GM23338 (cell line): ENCODE results near the gene MBTPS2. TPM values are rescaled to one million over a fixed set of nuclear protein-coding genes. Genes with fewer than 3 reads are reported as not detected.

Source experiments
- ATAC-seq: fragments of 200-7000 bp; cut with Tn5 transposase; 3 replicates; pipeline ENCODE4 v1.9.1; 2020
- DNase-seq: peaks from one replicate; pipeline ENCODE4 v3.0.0-alpha.2; 2015; ENCODE audit warnings: low spot score
- H2AFZ ChIP-seq: fragments of 200-600 bp; sonication (generic); 2 replicates; pipeline ENCODE4 v1.8.0; 2016; ENCODE audit warnings: antibody characterized with exemption, mild to moderate bottlenecking, moderate library complexity
- H3F3A ChIP-seq: fragments of 200-600 bp; sonication (generic); replicated peaks from 2 replicates; pipeline ENCODE4 v1.8.0; 2017; ENCODE audit warnings: antibody characterized with exemption, mixed run types, low read depth
- H3K27ac ChIP-seq: fragments of 200-600 bp; sonication (generic); 2 replicates; pipeline ENCODE4 v1.6.1; 2016; ENCODE audit warnings: low read depth
- H3K27me3 ChIP-seq: fragments of 200-600 bp; sonication (generic); 2 replicates; pipeline ENCODE4 v1.8.0; 2016; ENCODE audit warnings: mild to moderate bottlenecking, mixed run types, moderate library complexity; ENCODE audit not compliant: insufficient read depth
- H3K36me3 ChIP-seq: fragments of 200-600 bp; sonication (generic); 2 replicates; pipeline ENCODE4 v1.8.0; 2016; ENCODE audit warnings: mild to moderate bottlenecking; ENCODE audit not compliant: insufficient read depth
- H3K4me1 ChIP-seq: fragments of 200-600 bp; sonication (generic); 2 replicates; pipeline ENCODE4 v1.8.0; 2016; ENCODE audit warnings: mild to moderate bottlenecking, moderate library complexity; ENCODE audit not compliant: insufficient read depth
- H3K4me2 ChIP-seq: fragments of 200-600 bp; sonication (generic); 2 replicates; pipeline ENCODE4 v1.7.1; 2017; ENCODE audit warnings: mixed run types
- H3K4me3 ChIP-seq: fragments of 200-600 bp; sonication (generic); 2 replicates; pipeline ENCODE4 v1.6.1; 2016; ENCODE audit warnings: mixed run types
- H3K79me2 ChIP-seq: fragments of 200-600 bp; sonication (generic); replicated peaks from 2 replicates; pipeline ENCODE4 v1.8.0; 2017; ENCODE audit warnings: mild to moderate bottlenecking; ENCODE audit not compliant: insufficient read depth
- H3K9me2 ChIP-seq: fragments of 200-600 bp; sonication (generic); 2 replicates; pipeline ENCODE4 v1.8.0; 2017; ENCODE audit not compliant: insufficient read depth
- H4K20me1 ChIP-seq: fragments of 200-600 bp; sonication (generic); replicated peaks from 2 replicates; pipeline ENCODE4 v1.8.0; 2017; ENCODE audit warnings: mild to moderate bottlenecking; ENCODE audit not compliant: insufficient read depth
- H3K27ac Mint-ChIP-seq: 2 replicates; pipeline ENCODE4 v1.8.0; 2020; ENCODE audit warnings: inconsistent platforms, mild to moderate bottlenecking, moderate library complexity, mixed read lengths
- H3K27me3 Mint-ChIP-seq: 3 replicates; pipeline ENCODE4 v1.8.0; 2022; ENCODE audit warnings: low read depth, mild to moderate bottlenecking, moderate library complexity, mixed read lengths, inconsistent platforms; ENCODE audit not compliant: insufficient read depth, poor library complexity
- H3K36me3 Mint-ChIP-seq: 3 replicates; pipeline ENCODE4 v1.8.0; 2021; ENCODE audit warnings: low read depth, mild to moderate bottlenecking, inconsistent platforms, moderate library complexity, mixed read lengths
- H3K4me1 Mint-ChIP-seq: 3 replicates; pipeline ENCODE4 v1.8.0; 2020; ENCODE audit warnings: mild to moderate bottlenecking, inconsistent platforms, mixed read lengths
- H3K4me3 Mint-ChIP-seq: 3 replicates; pipeline ENCODE4 v1.8.0; 2021; ENCODE audit warnings: moderate library complexity, mild to moderate bottlenecking, inconsistent platforms, mixed read lengths
- H3K9me3 Mint-ChIP-seq: 3 replicates; pipeline ENCODE4 v1.8.0; 2020; ENCODE audit warnings: moderate library complexity, mild to moderate bottlenecking, inconsistent platforms, mixed read lengths
- CREB1 ChIP-seq: fragments of 250-450 bp; sonication (Bioruptor Pico); IDR thresholded peaks from 2 replicates; pipeline ENCODE4 v1.5.0; 2020; ENCODE audit warnings: low read depth, mild to moderate bottlenecking, moderate library complexity
- EZH2phosphoT487 ChIP-seq: fragments of 200-600 bp; sonication (generic); IDR thresholded peaks from one replicate; pipeline ENCODE4 v1.8.1; 2018; ENCODE audit warnings: antibody characterized with exemption; ENCODE audit not compliant: unreplicated experiment
- NANOG ChIP-seq: IDR thresholded peaks from 2 replicates; pipeline ENCODE4 v1.6.1; 2016; ENCODE audit warnings: antibody characterized with exemption, borderline replicate concordance
- POLR2AphosphoS5 ChIP-seq: IDR thresholded peaks from 2 replicates; pipeline ENCODE4 v1.6.1; 2016; ENCODE audit warnings: antibody characterized with exemption, low read depth
- STAT1 ChIP-seq: IDR thresholded peaks from one replicate; pipeline ENCODE4 v1.6.1; 2016; ENCODE audit warnings: antibody characterized with exemption; ENCODE audit not compliant: unreplicated experiment
- ZNF331 ChIP-seq: fragments of 250-450 bp; sonication (Bioruptor Pico); IDR thresholded peaks from 2 replicates; pipeline ENCODE4 v1.5.0; 2020; ENCODE audit warnings: low read depth, mild to moderate bottlenecking, moderate library complexity
- polyA plus RNA-seq: library from polyadenylated mRNA; unstranded; fragments of >200 nt; fragmentation: Nextera tagmentation; extraction: Ambion mirVana; gene quantifications from 2 replicates; pipeline ENCODE4 v1.2.1, GENCODE V29; 2016
- total RNA-seq: library from RNA; depleted of rRNA; stranded (reverse); fragments of >200 nt; shearing (Covaris generic); gene quantifications from 2 replicates; pipeline ENCODE4 v1.2.3, GENCODE V29; 2014
- TF ChIP-seq, protein P1 (sequence below), 2 experiments: fragments of 200-600 bp in 1 of 2; sonication (generic) in 1 of 2; conservative IDR thresholded peaks; 2 replicates each; pipeline versions ENCODE4 v1.5.1 to v1.6.1; 2016 to 2017; ENCODE audit warnings: antibody characterized with exemption in 2 of 2, low read depth in 2 of 2, mild to moderate bottlenecking in 2 of 2, moderate library complexity in 1 of 2
- TF ChIP-seq, protein P2 (sequence below): IDR thresholded peaks from one replicate; pipeline ENCODE4 v1.6.1; 2018; ENCODE audit warnings: antibody characterized with exemption; ENCODE audit not compliant: unreplicated experiment
- TF ChIP-seq, protein P3 (sequence below): IDR thresholded peaks from 2 replicates; pipeline ENCODE4 v1.6.1; 2016; ENCODE audit warnings: antibody characterized with exemption

The MBTPS2 gene
- total and polyA plus RNA-seq, 2 experiments from 2014 or later: 3.2 to 7.8 TPM

DNA sequence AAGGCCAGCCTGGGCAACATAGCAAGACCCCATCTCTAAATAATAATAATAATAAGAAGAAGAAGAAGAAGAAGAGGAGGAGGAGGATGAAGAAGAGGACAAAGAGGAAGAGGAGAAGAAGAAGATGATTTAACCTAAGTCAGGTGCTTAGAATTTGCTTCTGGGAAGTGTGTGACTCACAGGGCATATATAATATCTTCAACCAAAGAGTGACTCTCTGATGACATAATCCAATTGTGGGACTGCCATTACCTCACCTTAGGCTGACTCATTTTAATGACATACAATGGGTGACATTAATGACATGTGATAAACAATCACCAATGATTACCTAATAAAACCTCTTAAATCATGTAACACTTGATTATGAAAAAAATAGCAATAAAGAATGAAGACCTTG is 32.7 kb upstream of the MBTPS2 start:
- Histone ChIP-seq H3K4me2 (no peak overlapping the region), H3K4me1 (no peaks in the 10 kb centered on the region), H3F3A (no peaks in the 10 kb centered on the region), H3K79me2 (no peaks in the 10 kb centered on the region), H3K4me3 (no peak overlapping the region), H4K20me1 (no peaks in the 10 kb centered on the region), H3K27ac (no peak overlapping the region), H3K9me2 (no peaks in the 10 kb centered on the region), H3K27me3 (no peaks in the 10 kb centered on the region), H2AFZ (no peak overlapping the region), H3K36me3 (no peaks in the 10 kb centered on the region)
- H3K27me3 Mint-ChIP-seq: peaks cover 3% of the 10 kb centered on the region
- H3K9me3 Mint-ChIP-seq: peaks cover 6% of the 10 kb centered on the region
- H3K27ac Mint-ChIP-seq: no peak overlapping the region
- ATAC-seq: no peak
- TF ChIP-seq EZH2phosphoT487 (no peak), ZNF331 (CRISPR knock-in tag) (no peak), CREB1 (CRISPR knock-in tag) (no peak), POLR2AphosphoS5 (no peak), STAT1 (no peak), NANOG (no peak)
- TF ChIP-seq, protein P1, sequence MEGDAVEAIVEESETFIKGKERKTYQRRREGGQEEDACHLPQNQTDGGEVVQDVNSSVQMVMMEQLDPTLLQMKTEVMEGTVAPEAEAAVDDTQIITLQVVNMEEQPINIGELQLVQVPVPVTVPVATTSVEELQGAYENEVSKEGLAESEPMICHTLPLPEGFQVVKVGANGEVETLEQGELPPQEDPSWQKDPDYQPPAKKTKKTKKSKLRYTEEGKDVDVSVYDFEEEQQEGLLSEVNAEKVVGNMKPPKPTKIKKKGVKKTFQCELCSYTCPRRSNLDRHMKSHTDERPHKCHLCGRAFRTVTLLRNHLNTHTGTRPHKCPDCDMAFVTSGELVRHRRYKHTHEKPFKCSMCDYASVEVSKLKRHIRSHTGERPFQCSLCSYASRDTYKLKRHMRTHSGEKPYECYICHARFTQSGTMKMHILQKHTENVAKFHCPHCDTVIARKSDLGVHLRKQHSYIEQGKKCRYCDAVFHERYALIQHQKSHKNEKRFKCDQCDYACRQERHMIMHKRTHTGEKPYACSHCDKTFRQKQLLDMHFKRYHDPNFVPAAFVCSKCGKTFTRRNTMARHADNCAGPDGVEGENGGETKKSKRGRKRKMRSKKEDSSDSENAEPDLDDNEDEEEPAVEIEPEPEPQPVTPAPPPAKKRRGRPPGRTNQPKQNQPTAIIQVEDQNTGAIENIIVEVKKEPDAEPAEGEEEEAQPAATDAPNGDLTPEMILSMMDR (conservative IDR thresholded peaks at IDR 0.05; ENCODE audit: low read depth in 2 of 2): no peak
- TF ChIP-seq, protein P2, sequence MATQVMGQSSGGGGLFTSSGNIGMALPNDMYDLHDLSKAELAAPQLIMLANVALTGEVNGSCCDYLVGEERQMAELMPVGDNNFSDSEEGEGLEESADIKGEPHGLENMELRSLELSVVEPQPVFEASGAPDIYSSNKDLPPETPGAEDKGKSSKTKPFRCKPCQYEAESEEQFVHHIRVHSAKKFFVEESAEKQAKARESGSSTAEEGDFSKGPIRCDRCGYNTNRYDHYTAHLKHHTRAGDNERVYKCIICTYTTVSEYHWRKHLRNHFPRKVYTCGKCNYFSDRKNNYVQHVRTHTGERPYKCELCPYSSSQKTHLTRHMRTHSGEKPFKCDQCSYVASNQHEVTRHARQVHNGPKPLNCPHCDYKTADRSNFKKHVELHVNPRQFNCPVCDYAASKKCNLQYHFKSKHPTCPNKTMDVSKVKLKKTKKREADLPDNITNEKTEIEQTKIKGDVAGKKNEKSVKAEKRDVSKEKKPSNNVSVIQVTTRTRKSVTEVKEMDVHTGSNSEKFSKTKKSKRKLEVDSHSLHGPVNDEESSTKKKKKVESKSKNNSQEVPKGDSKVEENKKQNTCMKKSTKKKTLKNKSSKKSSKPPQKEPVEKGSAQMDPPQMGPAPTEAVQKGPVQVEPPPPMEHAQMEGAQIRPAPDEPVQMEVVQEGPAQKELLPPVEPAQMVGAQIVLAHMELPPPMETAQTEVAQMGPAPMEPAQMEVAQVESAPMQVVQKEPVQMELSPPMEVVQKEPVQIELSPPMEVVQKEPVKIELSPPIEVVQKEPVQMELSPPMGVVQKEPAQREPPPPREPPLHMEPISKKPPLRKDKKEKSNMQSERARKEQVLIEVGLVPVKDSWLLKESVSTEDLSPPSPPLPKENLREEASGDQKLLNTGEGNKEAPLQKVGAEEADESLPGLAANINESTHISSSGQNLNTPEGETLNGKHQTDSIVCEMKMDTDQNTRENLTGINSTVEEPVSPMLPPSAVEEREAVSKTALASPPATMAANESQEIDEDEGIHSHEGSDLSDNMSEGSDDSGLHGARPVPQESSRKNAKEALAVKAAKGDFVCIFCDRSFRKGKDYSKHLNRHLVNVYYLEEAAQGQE: no peak
- TF ChIP-seq, protein P3, sequence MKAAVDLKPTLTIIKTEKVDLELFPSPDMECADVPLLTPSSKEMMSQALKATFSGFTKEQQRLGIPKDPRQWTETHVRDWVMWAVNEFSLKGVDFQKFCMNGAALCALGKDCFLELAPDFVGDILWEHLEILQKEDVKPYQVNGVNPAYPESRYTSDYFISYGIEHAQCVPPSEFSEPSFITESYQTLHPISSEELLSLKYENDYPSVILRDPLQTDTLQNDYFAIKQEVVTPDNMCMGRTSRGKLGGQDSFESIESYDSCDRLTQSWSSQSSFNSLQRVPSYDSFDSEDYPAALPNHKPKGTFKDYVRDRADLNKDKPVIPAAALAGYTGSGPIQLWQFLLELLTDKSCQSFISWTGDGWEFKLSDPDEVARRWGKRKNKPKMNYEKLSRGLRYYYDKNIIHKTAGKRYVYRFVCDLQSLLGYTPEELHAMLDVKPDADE: no peak
- peaks cover 6% of the 10 kb centered on the region for H3K36me3 Mint-ChIP-seq
- no peak overlapping the region for H3K4me3 Mint-ChIP-seq
- H3K4me1 Mint-ChIP-seq: no peaks in the 10 kb centered on the region; the same call in 2 of the 3 replicates
- no peak for DNase-seq

DNA sequence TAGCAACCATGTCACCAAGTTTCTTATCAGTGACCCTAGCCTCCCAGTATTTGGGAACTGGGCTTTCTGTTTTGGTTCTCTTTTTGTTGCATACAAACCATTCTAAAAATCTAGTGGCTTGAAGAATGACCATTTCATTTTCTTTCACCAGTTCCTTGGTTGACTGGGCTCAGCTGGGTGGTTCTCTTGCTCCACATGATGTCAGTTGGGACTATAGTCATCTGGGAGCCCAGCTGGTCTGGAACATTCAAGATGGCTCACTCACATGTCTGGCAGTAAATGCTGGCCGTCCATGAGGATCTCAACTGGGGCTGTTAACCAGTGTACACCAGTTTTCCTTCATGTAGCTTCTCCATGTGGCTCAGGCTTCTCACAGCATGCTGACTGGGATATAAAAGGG is 27.6 kb upstream of the MBTPS2 start:
- Mint-ChIP-seq H3K27ac (no peak overlapping the region), H3K36me3 (peaks cover 11% of the 10 kb centered on the region), H3K9me3 (peaks cover 10% of the 10 kb centered on the region), H3K4me1 (peaks cover 24% of the 10 kb centered on the region), H3K4me3 (no peak overlapping the region), H3K27me3 (peaks cover 5% of the 10 kb centered on the region)
- H3K79me2 ChIP-seq: no peaks in the 10 kb centered on the region
- H3K4me2 ChIP-seq: no peak overlapping the region
- no peaks in the 10 kb centered on the region for H3K36me3 ChIP-seq
- H3F3A ChIP-seq: no peaks in the 10 kb centered on the region
- ATAC-seq: no peak
- H3K4me1 ChIP-seq: peaks cover 16% of the 10 kb centered on the region
- H3K27me3 ChIP-seq: no peaks in the 10 kb centered on the region
- H3K9me2 ChIP-seq: no peaks in the 10 kb centered on the region
- no peak overlapping the region for H2AFZ ChIP-seq
- no peak for TF ChIP-seq CREB1 (CRISPR knock-in tag)
- TF ChIP-seq ZNF331 (CRISPR knock-in tag): peak; percentile 98
- peak overlapping the region; percentile 68; the same call in 1 of the 2 replicates for H3K27ac ChIP-seq
- H4K20me1 ChIP-seq: no peaks in the 10 kb centered on the region
- no peak for DNase-seq
- no peak overlapping the region for H3K4me3 ChIP-seq
